Myocyte (in vitro differentiated cells): Measurements from ENCODE around the gene BAZ1B. TPM values are rescaled to one million over a fixed set of nuclear protein-coding genes. Genes with fewer than 3 reads are reported as not detected.
A peak's percentile ranks its signal among the peaks of the same experiment; 100 is the strongest.
"Not testable (repeated sequence)": the region's sequence is repeated elsewhere in the genome, so short reads cannot be mapped to it uniquely, and the experiment has no call there.

ENCODE experiments used
- DNase-seq: peaks from one replicate; pipeline ENCODE4 v3.0.0-alpha.2; 2012; ENCODE audit warnings: low read depth
- total RNA-seq: library from RNA; depleted of rRNA; stranded (reverse); fragments of >200 nt; gene quantifications from 2 replicates; pipeline ENCODE4 v1.2.3, GENCODE V29; 2014

BAZ1B gene
- total RNA-seq, 1 donor from 2014 or later = 70.0 TPM

GRCh38 chr7:73429622-73430505, 92.2 kb downstream of the BAZ1B start:
- peak; percentile 27 for DNase-seq

- peak; percentile 31 for DNase-seq
Measured at GRCh38 chr7:73429215-73429614, 92.9 kb downstream of the BAZ1B start.

DNA sequence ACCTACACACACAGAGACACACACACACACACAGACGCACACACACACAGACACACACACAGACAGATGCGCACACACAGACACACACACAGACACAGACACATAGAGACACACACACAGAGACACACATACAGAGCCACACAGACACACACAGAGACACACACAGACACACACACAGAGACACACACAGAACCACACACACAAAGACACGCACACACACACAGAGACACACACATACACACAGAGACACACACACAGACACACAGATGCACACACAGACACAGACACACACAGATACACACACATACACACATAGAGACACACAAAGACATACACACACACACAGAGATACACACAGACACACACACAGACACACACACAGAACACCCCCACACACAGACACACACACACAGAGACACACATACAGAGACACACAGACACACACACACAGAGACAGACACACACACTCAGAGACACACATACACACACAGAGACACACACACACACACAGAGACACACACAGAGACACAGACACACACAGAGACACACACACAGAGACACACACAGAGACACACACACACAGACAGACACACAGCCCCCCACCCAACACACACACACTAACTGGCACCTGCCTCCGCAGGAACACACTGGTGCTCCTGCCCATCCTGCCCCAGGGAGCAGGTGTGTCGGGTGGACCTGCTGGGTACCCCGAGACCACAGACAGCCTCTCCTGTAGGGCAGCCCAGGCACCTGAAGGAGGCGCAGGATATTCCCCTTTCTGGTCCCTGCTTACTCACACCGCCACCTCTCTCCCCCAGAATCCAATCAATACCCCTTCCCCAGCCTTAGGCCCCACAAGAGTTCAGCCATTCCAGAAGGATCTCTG, 93.9 kb downstream of the BAZ1B start:
- no peak for DNase-seq

DNA sequence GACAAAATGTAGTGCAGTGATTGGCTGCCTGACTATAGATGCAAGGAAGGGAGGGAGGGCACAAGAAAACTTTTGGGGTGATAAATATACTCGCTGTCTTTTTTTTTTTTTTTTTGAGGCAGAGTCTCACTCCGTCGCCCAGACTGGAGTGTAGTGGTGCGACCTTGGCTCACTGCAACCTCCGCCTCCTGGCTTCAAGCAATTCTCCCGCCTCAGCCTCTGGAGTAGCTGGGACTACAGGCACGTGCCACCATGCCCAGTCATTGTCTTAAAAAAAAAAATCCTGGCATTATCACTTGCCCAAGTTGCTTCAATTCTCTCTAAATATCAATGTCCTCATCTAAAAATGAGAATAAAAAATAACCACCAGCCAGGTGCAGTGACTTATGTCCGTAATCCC, 96.1 kb downstream of the BAZ1B start:
- DNase-seq = no peak

GRCh38 chr7:73425356-73425983, 96.6 kb downstream of the BAZ1B start:
- DNase-seq = no peak

- DNase-seq = no peak
Measured at GRCh38 chr7:73424489-73424885, 97.6 kb downstream of the BAZ1B start.

GRCh38 chr7:73423519-73424488, 98.3 kb downstream of the BAZ1B start:
- DNase-seq = no peak

- DNase-seq = not testable (repeated sequence)
Measured at GRCh38 chr7:73420610-73421009, 101.5 kb downstream of the BAZ1B start.

DNA sequence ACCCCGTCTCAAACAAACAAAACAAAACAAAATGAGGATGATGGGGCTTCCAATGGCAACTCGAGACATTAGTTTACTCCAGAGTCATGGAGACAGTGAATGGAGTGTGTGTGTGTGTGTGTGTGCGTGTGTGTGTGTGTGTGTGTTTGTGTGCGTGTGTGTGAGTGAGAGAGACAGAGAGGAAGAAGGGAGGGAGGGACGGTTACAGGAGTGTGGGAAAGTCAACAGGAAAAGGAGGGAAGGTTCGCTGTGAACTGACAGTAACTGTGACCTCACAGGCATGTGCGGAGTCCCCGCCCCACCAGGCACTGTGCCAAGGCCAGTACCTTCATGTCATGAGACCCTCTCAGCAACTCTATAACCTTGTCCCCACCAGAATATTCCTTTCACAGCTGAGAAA, 102.1 kb downstream of the BAZ1B start:
- not testable (repeated sequence) for DNase-seq

- DNase-seq = no peak
Measured at GRCh38 chr7:73418113-73418703, 103.9 kb downstream of the BAZ1B start.

- DNase-seq = not testable (repeated sequence)
Measured at GRCh38 chr7:73410541-73411131, 111.5 kb downstream of the BAZ1B start.

- not testable (repeated sequence) for DNase-seq
Measured at GRCh38 chr7:73404860-73405259, 117.2 kb downstream of the BAZ1B start.

DNA sequence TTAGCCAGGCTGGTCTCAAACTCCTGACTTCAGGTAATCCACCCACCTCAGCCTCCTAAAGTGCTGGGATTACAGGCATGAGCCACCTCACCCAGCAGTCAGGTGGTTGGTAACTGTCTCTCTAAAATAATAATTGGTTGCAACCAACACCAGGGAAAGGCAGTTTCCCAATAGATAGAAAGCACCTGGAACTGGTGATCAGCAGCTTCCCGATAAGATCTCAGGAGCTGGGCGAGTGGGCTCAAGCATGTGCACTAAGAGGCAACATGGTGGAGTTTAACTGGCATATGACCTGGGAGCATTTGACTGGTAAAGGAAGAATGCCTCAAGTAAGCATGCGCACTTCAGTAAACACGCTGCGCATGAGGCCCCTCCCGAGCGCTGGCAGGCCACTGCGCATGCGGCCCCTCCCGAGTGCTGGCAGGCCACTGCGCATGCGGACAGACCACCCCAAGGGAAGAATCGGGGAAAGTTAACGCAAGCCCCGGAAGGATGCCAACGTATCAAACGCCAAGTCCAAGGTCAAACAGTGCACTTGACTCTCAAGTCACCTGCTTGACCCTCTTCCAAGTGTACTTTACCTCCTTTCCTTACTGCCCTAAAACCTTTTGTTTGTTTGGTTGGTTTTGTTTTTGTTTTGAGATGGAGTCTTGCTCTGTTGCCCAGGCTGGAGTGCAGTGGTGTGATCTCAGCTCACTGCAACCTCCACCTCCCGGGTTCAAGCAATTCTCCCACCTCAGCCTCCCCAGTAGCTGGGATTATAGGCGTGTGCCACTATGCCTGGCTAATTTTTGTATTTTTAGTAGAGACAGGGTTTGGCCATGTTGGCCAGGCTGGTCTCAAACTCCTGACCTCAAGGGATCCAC, 122.7 kb downstream of the BAZ1B start:
- DNase-seq = peak; percentile 61

- peak; percentile 94 for DNase-seq
Measured at GRCh38 chr7:73397521-73398281, 124.4 kb downstream of the BAZ1B start.

GRCh38 chr7:73395538-73396503, 126.3 kb downstream of the BAZ1B start:
- peak; percentile 92 for DNase-seq

DNA sequence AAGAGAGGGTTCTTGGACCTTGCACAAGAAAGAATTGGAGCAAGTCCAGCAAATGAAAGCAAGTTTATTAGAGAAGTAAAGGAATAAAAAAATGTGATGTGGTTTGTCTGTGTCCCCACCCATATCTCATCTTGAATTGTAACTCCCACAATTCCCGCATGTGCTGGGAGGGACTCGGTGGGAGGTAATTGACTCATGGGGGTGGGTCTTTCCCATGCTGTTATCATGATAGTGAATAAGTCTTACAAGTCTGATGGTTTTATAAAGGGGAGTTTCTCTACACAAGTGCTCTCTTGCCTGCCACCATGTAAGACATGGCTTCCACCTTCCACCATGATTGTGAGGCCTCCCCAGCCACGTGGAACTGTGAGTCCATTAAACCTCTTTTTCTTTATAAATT, 127.7 kb downstream of the BAZ1B start:
- DNase-seq = no peak

DNA sequence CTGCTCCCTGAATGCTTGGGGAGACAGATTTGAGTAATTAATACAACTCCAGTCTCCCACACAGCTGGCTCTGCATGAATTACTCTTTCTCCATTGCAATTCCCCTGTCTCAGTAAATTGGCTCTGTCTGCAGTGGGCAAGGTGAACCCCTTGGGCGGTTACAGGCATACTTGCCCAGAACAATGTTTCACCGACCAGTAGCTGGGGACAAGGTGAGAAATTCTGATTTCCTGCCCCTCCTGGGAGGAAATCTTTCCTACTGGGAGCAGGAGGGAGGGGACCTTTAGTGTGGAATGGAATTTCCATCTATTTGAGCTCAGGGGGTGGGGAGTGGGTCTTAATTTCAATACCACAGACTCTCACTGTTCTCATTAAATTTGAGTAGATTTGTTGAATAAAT, 130.7 kb downstream of the BAZ1B start:
- no peak for DNase-seq
